ENCODE data around the gene PKN3. TPM values are rescaled to one million over a fixed set of nuclear protein-coding genes. Genes with fewer than 3 reads are reported as not detected.

PKN3 gene
- total RNA-seq, 2 experiments from 2014 or later = 0.95 to 1.9 TPM

- Mint-ChIP-seq H3K4me1 (ENCODE audit: low read depth) (no peaks in the 10 kb centered on the region), H3K4me3 (no peak overlapping the region), H3K9me3 (no peaks in the 10 kb centered on the region), H3K36me3 (ENCODE audit: low read depth) (peaks cover 34% of the 10 kb centered on the region), H3K27ac (no peak overlapping the region), H3K27me3 (no peaks in the 10 kb centered on the region)
- Histone ChIP-seq H3K36me3 (ENCODE audit: insufficient read depth, low read length) (peaks cover 44% of the 10 kb centered on the region), H3K9me3 (ENCODE audit: control insufficient read depth in 1 of 2, insufficient read depth in 1 of 2, low read length in 2 of 2) (no peaks in the 10 kb centered on the region), H3K27me3 (ENCODE audit: control insufficient read depth in 1 of 2, insufficient read depth in 2 of 2, low read length in 2 of 2) (no peaks in the 10 kb centered on the region), H3K4me1 (ENCODE audit: insufficient read depth, low read length) (peaks cover 4% of the 10 kb centered on the region), H3K27ac (ENCODE audit: low read depth in 1 of 2, low read length in 2 of 2) (no peak overlapping the region), H3K4me3 (ENCODE audit: low read length) (no peak overlapping the region)
- peak in 4 of 14 experiments; percentile 12 to 45 (median 39) for DNase-seq
- intact Hi-C loops (cut with DNase I, micrococcal nuclease) = no loop called here
- CTCF ChIA-PET = no interaction called here
- POLR2A ChIA-PET = interaction anchor here (1.0 kb wide), 2 partner anchors 9 to 49 kb away, joined by 3 to 5 read pairs; partner anchors contain the start of gene ZDHHC12
- TF ChIP-seq, protein P1, sequence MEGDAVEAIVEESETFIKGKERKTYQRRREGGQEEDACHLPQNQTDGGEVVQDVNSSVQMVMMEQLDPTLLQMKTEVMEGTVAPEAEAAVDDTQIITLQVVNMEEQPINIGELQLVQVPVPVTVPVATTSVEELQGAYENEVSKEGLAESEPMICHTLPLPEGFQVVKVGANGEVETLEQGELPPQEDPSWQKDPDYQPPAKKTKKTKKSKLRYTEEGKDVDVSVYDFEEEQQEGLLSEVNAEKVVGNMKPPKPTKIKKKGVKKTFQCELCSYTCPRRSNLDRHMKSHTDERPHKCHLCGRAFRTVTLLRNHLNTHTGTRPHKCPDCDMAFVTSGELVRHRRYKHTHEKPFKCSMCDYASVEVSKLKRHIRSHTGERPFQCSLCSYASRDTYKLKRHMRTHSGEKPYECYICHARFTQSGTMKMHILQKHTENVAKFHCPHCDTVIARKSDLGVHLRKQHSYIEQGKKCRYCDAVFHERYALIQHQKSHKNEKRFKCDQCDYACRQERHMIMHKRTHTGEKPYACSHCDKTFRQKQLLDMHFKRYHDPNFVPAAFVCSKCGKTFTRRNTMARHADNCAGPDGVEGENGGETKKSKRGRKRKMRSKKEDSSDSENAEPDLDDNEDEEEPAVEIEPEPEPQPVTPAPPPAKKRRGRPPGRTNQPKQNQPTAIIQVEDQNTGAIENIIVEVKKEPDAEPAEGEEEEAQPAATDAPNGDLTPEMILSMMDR (IDR thresholded peaks at IDR 0.05) = peak; percentile 22
- no peak for ATAC-seq (ENCODE audit: poor library complexity)
Observed at GRCh38 chr9:128733256-128733655, 31.0 kb downstream of the PKN3 start.

DNA sequence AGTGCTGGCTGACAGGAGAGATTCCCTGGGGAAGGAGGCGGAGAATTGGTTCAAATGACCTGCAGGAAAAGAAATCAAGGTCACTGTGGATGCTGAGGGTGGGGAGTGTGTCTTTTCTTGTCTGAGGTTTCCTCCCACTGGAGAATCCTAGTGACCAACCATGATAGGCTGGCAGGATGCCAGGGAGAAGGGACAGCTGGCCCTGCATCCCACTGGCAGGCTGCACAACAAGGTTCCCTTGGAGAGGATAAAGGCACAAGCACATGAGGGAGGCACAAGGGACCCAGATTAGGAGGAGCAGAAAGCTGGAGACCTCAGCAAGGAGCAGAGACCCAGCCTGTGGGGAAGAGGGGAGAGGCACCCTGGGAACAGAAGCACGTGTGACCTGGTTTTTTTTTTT lies 33.1 kb downstream of the PKN3 start:
- Histone ChIP-seq H3K4me1 (ENCODE audit: insufficient read depth, low read length) (no peaks in the 10 kb centered on the region), H3K4me3 (ENCODE audit: low read length) (no peak overlapping the region), H3K27ac (ENCODE audit: low read depth in 1 of 2, low read length in 2 of 2) (no peak overlapping the region), H3K36me3 (ENCODE audit: insufficient read depth, low read length) (peaks cover 47% of the 10 kb centered on the region), H3K27me3 (ENCODE audit: control insufficient read depth in 1 of 2, insufficient read depth in 2 of 2, low read length in 2 of 2) (no peaks in the 10 kb centered on the region), H3K9me3 (ENCODE audit: control insufficient read depth in 1 of 2, insufficient read depth in 1 of 2, low read length in 2 of 2) (no peaks in the 10 kb centered on the region)
- no peak overlapping the region for H3K4me3 Mint-ChIP-seq
- DNase-seq (peak in 1 of 14 experiments; percentile 11), ATAC-seq (ENCODE audit: poor library complexity) (no peak)
- H3K36me3 Mint-ChIP-seq (ENCODE audit: low read depth) = peaks cover 47% of the 10 kb centered on the region
- H3K27me3 Mint-ChIP-seq = no peaks in the 10 kb centered on the region
- H3K27ac Mint-ChIP-seq = no peak overlapping the region
- TF ChIP-seq, protein P1 (IDR thresholded peaks at IDR 0.05) = no peak
- POLR2A ChIA-PET = no interaction called here
- intact Hi-C loops (cut with DNase I, micrococcal nuclease) = no loop called here
- no peaks in the 10 kb centered on the region for H3K9me3 Mint-ChIP-seq
- CTCF ChIA-PET = no interaction called here
- H3K4me1 Mint-ChIP-seq (ENCODE audit: low read depth) = no peaks in the 10 kb centered on the region

DNA sequence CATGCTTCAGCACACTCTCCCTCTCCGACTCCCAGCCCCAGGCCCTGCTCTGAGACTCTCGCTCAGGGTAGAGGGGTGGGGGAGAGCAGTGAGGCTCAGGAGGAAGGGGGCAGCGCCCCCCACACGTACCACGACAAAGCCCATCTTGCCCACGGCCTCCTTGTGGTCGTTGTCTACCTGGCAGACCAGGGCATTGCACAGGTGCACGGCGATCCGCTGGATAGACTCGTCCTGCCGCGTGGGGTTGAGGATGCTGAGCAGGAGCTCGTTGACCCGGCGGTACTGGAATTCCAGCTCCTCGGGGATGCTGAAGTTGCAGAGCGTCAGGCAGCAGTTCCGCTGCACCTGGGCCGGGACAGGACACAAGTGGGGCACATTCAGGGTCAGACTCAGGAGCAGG lies 40.1 kb downstream of the PKN3 start:
- H3K4me3 ChIP-seq (ENCODE audit: low read length) = no peak overlapping the region
- Mint-ChIP-seq H3K9me3 (no peaks in the 10 kb centered on the region), H3K27ac (no peak overlapping the region), H3K27me3 (no peaks in the 10 kb centered on the region), H3K36me3 (ENCODE audit: low read depth) (peaks cover 39% of the 10 kb centered on the region), H3K4me3 (no peak overlapping the region), H3K4me1 (ENCODE audit: low read depth) (no peaks in the 10 kb centered on the region)
- intact Hi-C loops (cut with DNase I, micrococcal nuclease) = no loop called here
- POLR2A ChIA-PET = no interaction called here
- no peaks in the 10 kb centered on the region for H3K4me1 ChIP-seq (ENCODE audit: insufficient read depth, low read length)
- H3K27me3 ChIP-seq (ENCODE audit: control insufficient read depth in 1 of 2, insufficient read depth in 2 of 2, low read length in 2 of 2) = no peaks in the 10 kb centered on the region
- peaks cover 27% of the 10 kb centered on the region for H3K36me3 ChIP-seq (ENCODE audit: insufficient read depth, low read length)
- H3K27ac ChIP-seq (ENCODE audit: low read depth in 1 of 2, low read length in 2 of 2) = no peak overlapping the region
- TF ChIP-seq, protein P1 (IDR thresholded peaks at IDR 0.05) = no peak
- CTCF ChIA-PET = interaction anchor here (1.5 kb wide), 1 partner anchor 40 kb away, joined by 3 read pairs; the partner anchor contains the start of gene PKN3
- no peaks in the 10 kb centered on the region for H3K9me3 ChIP-seq (ENCODE audit: control insufficient read depth in 1 of 2, insufficient read depth in 1 of 2, low read length in 2 of 2)
- ATAC-seq (ENCODE audit: poor library complexity) (no peak), DNase-seq (peak in 1 of 14 experiments; percentile 16)

Measured in CD4-positive, alpha-beta T cell (primary cell).